ENCODE measurements around the gene MLLT10. TPM values are rescaled to one million over a fixed set of nuclear protein-coding genes. Genes with fewer than 3 reads are reported as not detected.

MLLT10 gene
- total RNA-seq, 1 donor from 2014 or later, result 53.3 TPM

GRCh38 chr10:21746118-21746517 lies 212.1 kb downstream of the MLLT10 start:
- no peak overlapping the region for H3K4me3 ChIP-seq
- no peak overlapping the region for H3K27ac ChIP-seq
- intact Hi-C loops (cut with DNase I), result no loop called here
- H3K4me1 ChIP-seq, result peaks cover 4% of the 10 kb centered on the region
- H3K27me3 ChIP-seq, result no peaks in the 10 kb centered on the region
- no peaks in the 10 kb centered on the region for H3K9me3 ChIP-seq
- H3K36me3 ChIP-seq, result peaks cover 0 to 28% of the 10 kb centered on the region in 2 donors
- DNase-seq (ENCODE audit: extremely low spot score in 2 of 2), result no peak
- TF ChIP-seq POLR2A (IDR thresholded peaks at IDR 0.05) (no peak), POLR2AphosphoS5 (IDR thresholded peaks at IDR 0.05; ENCODE audit: insufficient read depth in 1 of 2, low read depth in 1 of 2) (no peak), CTCF (IDR thresholded peaks at IDR 0.05) (no peak)

GRCh38 chr10:21747809-21748208 lies 213.8 kb downstream of the MLLT10 start:
- Histone ChIP-seq H3K36me3 (peaks cover 0 to 11% of the 10 kb centered on the region in 2 donors), H3K27me3 (no peaks in the 10 kb centered on the region), H3K4me1 (peaks cover 4% of the 10 kb centered on the region), H3K27ac (no peak overlapping the region), H3K9me3 (no peaks in the 10 kb centered on the region), H3K4me3 (no peak overlapping the region)
- TF ChIP-seq POLR2A (IDR thresholded peaks at IDR 0.05) (no peak), POLR2AphosphoS5 (IDR thresholded peaks at IDR 0.05; ENCODE audit: insufficient read depth in 1 of 2, low read depth in 1 of 2) (no peak), CTCF (IDR thresholded peaks at IDR 0.05) (no peak)
- no peak for DNase-seq (ENCODE audit: extremely low spot score in 2 of 2)
- intact Hi-C loops (cut with DNase I), result no loop called here

- no peak overlapping the region for H3K4me3 ChIP-seq
- no peak for TF ChIP-seq CTCF (IDR thresholded peaks at IDR 0.05)
- no peak for TF ChIP-seq POLR2AphosphoS5 (IDR thresholded peaks at IDR 0.05; ENCODE audit: insufficient read depth in 1 of 2, low read depth in 1 of 2)
- no peaks in the 10 kb centered on the region for H3K27me3 ChIP-seq
- DNase-seq (ENCODE audit: extremely low spot score in 2 of 2), result no peak
- H3K9me3 ChIP-seq, result no peaks in the 10 kb centered on the region
- intact Hi-C loops (cut with DNase I), result no loop called here
- H3K4me1 ChIP-seq, result no peaks in the 10 kb centered on the region
- H3K36me3 ChIP-seq, result peaks cover 0 to 4% of the 10 kb centered on the region in 2 donors
- H3K27ac ChIP-seq, result no peak overlapping the region
Observed at GRCh38 chr10:21749788-21750187, 215.8 kb downstream of the MLLT10 start.

GRCh38 chr10:21750424-21750823 lies 216.4 kb downstream of the MLLT10 start:
- no peak overlapping the region for H3K27ac ChIP-seq
- peaks cover 0 to 5% of the 10 kb centered on the region in 2 donors for H3K36me3 ChIP-seq
- H3K4me3 ChIP-seq, result no peak overlapping the region
- no peaks in the 10 kb centered on the region for H3K4me1 ChIP-seq
- H3K27me3 ChIP-seq, result no peaks in the 10 kb centered on the region
- TF ChIP-seq POLR2A (IDR thresholded peaks at IDR 0.05) (no peak), POLR2AphosphoS5 (IDR thresholded peaks at IDR 0.05; ENCODE audit: insufficient read depth in 1 of 2, low read depth in 1 of 2) (no peak), CTCF (IDR thresholded peaks at IDR 0.05) (no peak)
- no peak for DNase-seq (ENCODE audit: extremely low spot score in 2 of 2)
- intact Hi-C loops (cut with DNase I), result no loop called here
- no peaks in the 10 kb centered on the region for H3K9me3 ChIP-seq

GRCh38 chr10:21751341-21752310 lies 217.6 kb downstream of the MLLT10 start:
- TF ChIP-seq CTCF (IDR thresholded peaks at IDR 0.05) (no peak), POLR2AphosphoS5 (IDR thresholded peaks at IDR 0.05; ENCODE audit: insufficient read depth in 1 of 2, low read depth in 1 of 2) (no peak), POLR2A (IDR thresholded peaks at IDR 0.05) (no peak)
- Histone ChIP-seq H3K4me3 (no peak overlapping the region), H3K36me3 (peaks cover 0 to 6% of the 10 kb centered on the region in 2 donors), H3K9me3 (no peaks in the 10 kb centered on the region), H3K27ac (no peak overlapping the region), H3K4me1 (no peaks in the 10 kb centered on the region), H3K27me3 (no peaks in the 10 kb centered on the region)
- intact Hi-C loops (cut with DNase I), result no loop called here
- DNase-seq (ENCODE audit: extremely low spot score in 2 of 2), result no peak

Measured in vagina (tissue), 2 donors.